Fibroblast of skin of left biceps (primary cell): ENCODE data around the gene ASB1.
"Not testable (repeated sequence)": the region's sequence is repeated elsewhere in the genome, so short reads cannot be mapped to it uniquely, and the experiment has no call there.

Experiments used
- DNase-seq, 2 experiments: peaks; one replicate each; pipeline ENCODE4 v3.0.0-alpha.2; 2013; ENCODE audit warnings: low read depth in 2 of 2

ASB1 gene

GRCh38 chr2:238423561-238424312, 3.0 kb upstream of the ASB1 start:
- no peak for DNase-seq

GRCh38 chr2:238424313-238424700, 2.4 kb upstream of the ASB1 start:
- DNase-seq, result peak; percentile 63 to 64

- no peak for DNase-seq
Measured at GRCh38 chr2:238425505-238425978, 1.2 kb upstream of the ASB1 start.

GRCh38 chr2:238425979-238426567, 654 bp upstream of the ASB1 start:
- DNase-seq, result peak; percentile 65 to 75

- DNase-seq, result no peak
Measured at GRCh38 chr2:238427435-238428162, 872 bp downstream of the ASB1 start.

- no peak for DNase-seq
Measured at GRCh38 chr2:238428866-238429265, 2.1 kb downstream of the ASB1 start.

GRCh38 chr2:238430781-238431180, 4.1 kb downstream of the ASB1 start:
- no peak for DNase-seq

GRCh38 chr2:238431456-238431855, 4.7 kb downstream of the ASB1 start:
- DNase-seq, result no peak

GRCh38 chr2:238433300-238433915, 6.7 kb downstream of the ASB1 start:
- no peak for DNase-seq

- peak; percentile 80 to 81 for DNase-seq
Measured at GRCh38 chr2:238433941-238434845, 7.5 kb downstream of the ASB1 start.

GRCh38 chr2:238434846-238435751, 8.4 kb downstream of the ASB1 start:
- DNase-seq, result no peak

- no peak for DNase-seq
Measured at GRCh38 chr2:238435752-238436096, 9.0 kb downstream of the ASB1 start.

GRCh38 chr2:238438856-238439849, 12.4 kb downstream of the ASB1 start:
- DNase-seq, result peak; percentile 61 to 62

GRCh38 chr2:238439917-238440316, 13.2 kb downstream of the ASB1 start:
- no peak for DNase-seq

GRCh38 chr2:238440331-238440730, 13.6 kb downstream of the ASB1 start:
- DNase-seq, result no peak

- DNase-seq, result no peak
Measured at GRCh38 chr2:238440767-238441166, 14.0 kb downstream of the ASB1 start.

GRCh38 chr2:238441262-238442114, 14.8 kb downstream of the ASB1 start:
- DNase-seq, result no peak

GRCh38 chr2:238442257-238442656, 15.5 kb downstream of the ASB1 start:
- DNase-seq, result not testable (repeated sequence)
